Putamen (tissue), 1 donor: ENCODE measurements around the gene ZYX.
"Not testable (repeated sequence)": the region's sequence is repeated elsewhere in the genome, so short reads cannot be mapped to it uniquely, and the experiment has no call there.

Experiments used
- DNase-seq: peaks from one replicate; pipeline ENCODE4 v3.0.0-alpha.2; 2016; ENCODE audit warnings: low spot score

Gene ZYX

DNA sequence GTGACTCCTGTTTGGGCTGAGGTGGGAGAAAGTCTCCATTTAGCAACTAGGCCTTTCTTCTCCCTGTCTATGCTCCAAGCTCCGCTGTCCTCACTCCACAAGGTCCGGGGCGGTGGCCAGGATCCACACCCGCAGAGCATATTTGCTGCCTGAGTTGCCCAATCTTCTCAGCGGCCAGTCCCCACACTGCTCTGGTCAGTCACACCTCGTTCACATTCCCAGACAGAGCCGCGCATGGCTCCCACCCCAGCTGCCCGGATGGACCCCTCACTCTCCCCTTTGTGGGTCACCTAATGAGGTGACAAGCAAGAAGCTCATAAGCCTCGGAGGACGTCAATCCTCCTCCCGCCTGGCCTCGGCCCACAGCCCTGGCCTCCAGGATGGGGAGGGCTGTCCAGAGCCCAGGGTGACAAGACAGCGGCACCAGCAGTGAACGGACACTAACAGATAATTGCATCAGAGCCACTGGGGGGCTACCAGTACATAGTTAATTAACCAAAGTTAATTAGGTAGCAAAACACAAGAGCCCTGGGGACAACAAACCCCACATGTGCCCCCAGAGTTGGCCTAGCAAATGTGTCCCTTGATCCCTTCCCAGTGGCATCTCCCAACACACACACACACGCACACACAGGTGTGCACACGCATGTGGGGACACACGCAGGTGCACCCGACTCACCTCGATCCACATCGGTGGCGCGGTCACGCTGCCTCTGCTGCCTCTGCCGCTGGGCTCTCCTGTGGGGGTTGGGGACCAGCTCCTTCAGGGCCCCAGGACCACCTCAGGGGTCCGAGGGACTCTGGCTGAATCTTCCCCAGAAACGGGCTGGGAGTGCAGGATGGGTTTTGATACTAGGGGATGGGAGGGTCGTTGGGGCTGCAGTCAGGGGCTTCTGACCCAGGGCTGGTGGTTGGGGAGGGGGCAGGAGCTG, 15.7 kb downstream of the ZYX start:
- DNase-seq, result no peak

DNA sequence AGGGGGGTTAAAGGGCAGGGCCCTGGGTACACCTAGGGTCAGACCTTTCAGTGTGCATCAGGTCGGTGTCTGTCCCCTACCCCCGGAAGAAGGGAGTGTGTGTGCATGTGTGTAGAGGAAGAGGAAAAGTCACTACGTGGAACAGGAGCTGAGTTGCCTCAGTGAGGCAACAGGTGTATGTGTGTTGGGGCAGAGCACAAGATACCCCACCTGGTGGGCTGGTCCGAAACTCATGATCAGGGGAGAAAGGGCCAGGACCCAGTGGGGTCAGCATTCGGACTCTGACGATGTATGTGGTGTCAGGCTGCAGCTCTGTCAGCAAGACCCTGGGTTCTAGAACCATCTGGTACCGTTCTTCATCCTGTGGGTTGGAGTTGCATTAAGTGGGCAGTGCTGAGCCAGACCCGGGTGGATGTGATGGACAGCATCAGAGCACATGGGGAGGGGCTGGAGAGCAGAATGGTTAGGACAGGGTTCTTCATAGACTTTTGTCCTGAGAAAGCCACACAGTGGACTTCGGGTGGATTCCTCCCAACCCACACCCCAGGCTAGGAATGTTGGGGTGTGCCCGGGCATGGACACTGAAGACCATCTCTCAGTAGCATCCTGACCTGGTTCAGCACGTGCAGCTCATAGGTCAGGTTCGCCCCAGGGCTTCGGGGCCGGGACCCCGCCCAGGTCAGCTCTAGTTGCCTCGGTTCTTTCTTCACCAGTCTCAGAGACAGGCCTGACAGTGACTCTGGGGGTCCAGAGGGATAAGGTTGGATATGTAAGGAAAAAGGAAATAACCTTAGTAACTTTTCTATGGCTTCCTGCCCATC, 16.8 kb downstream of the ZYX start:
- no peak for DNase-seq

DNA sequence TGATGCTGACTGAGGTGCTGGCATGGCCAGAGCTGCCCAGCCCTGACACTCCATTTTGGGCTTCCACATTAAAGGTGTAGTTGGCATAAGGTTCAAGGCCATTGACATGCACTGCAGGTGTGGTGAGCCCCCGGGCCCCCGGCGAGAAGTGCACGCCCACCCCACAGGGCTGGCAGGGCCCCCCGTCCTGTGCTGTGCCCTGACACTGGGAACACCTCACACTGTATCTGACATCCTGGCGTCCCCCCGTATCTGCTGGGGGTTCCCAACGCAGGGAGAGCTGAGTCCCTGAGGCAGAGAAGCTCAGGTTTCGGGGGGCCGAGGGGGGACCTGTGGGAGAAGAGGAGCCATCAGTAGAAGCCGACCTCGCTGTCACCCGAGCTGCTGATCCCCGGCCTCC, 17.5 kb downstream of the ZYX start:
- no peak for DNase-seq

DNA sequence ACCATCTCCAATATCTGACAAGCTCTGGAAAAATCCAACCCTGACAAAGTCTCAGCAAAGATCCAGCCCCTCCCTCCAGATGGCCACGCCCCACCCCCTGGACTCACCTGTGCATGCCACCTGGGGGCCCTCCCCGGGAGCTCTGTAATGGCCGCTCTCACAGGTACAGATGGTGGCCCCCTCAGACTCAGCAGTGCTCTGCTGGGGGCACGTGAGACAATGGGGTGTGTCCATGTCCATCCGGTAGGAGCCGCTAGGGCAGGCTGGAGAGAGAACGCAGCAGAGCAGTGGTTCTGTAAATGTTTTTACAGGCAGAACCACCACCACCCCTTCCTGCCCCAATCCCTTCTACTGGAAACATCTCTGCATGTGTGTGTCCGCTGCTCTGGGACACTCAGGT, 18.0 kb downstream of the ZYX start:
- DNase-seq, result no peak

DNA sequence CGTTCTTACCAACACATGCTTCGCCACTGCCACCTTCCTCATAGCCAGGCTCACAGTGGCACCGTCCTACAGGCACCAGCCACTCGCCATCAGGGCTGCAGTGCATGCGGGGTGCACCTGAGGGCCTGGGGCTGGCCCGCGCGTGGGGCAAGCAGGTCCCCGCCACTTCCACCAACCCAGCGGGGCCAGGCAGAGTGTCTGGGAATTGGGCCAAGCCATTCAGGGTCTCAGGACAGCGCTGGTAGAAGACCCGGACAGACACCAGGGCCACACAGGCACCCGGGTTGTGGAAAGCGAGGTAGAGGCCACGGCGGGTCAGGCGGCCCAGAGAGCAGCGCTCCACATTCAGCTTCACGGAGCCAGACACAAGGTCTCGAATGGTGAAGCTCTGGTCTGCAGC, 18.5 kb downstream of the ZYX start:
- DNase-seq, result no peak

DNA sequence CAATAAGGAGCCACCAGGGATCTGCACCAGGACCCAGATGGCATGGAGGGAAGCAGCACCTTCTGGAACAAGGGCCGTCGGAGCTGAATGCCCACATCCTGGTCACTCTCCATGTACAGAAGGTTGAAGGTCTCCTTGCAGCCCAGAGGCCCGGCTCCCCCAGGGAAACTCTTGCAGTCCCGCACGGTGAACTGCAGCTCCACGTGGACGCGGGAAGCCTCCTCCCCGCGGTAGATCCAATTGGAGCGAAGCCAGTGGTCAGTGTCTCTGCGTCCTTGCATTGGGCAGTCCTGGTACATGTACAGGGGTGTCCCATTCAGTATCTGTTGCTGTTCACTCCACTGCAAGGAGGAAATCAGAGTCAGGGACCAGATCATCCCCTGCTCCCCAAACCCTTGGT, 20.1 kb downstream of the ZYX start:
- DNase-seq, result no peak

DNA sequence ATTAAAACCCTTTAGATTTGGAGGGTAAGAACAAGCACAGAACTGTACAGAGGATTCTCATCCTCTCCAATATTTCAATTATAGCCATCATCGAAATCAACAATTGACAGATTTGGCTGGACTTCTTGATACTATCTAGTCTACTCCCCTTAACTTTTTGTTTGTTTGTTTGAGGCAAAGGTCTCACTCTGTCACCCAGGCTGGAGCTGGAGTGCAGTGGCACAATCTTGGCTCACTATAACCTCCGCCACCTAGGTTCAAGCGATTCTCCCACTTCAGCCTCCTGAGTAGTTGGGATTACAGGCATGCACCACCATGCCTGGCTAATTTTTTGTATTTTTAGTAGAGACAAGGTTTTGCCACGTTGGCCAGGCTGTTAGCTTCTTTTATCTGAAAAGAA, 21.1 kb downstream of the ZYX start:
- DNase-seq, result not testable (repeated sequence)

DNA sequence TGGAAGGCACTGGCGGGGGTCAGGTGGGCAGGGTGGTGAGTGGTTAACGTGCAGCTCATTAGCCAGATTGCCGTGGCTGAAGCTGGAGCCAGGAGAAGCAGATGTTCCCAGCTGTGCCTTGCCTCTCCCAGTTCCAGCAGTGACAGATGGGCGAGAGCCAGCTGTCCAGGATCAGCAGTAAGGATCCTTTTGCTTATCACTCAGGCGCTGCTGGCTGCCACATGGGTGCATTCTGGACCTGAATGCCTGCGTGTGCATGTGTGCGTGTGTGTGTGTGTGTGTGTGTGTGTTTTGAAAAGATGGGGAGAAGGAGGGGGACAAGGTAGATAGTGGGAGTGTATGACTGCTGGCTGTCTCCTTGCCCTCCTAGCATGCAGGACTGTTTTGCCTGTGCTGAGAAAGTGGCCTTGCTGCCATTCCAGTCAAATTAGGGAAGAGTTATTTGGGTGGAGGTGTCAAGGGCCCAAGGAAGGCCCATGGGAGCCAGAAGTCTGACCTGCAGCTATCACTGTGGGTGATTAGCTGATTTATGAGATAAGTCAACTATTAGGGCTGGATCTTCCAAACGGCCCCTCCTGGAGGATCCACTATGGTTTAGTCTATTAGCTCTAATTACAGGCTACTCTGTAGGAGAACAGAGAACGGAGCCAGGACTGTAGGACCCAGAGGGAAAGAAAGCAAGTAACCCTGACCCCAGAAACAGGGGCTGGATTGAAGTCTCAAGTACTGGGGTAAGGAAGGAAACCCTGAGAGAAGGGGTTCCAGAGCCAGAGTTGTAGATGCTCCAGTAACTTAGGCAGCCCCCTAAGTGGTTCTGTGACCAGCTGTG, 24.2 kb downstream of the ZYX start:
- DNase-seq, result no peak

DNA sequence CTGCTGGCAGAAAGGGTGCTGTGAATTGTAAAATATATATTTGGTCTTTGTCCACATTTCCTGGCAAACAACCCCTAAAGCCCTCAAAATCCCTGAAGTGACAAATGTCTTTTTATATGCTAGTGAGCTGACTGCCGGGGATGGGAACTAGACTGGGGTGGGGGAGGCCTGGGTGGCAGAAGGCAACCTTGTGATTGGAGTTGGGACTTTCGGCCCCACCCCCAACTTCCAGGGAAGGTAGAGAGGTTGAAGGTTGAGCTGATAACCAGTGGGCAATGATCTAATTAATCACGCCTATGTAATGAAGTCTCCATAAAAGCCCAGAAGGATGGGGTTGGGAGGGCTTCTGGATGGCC, 24.8 kb downstream of the ZYX start:
- DNase-seq, result no peak

DNA sequence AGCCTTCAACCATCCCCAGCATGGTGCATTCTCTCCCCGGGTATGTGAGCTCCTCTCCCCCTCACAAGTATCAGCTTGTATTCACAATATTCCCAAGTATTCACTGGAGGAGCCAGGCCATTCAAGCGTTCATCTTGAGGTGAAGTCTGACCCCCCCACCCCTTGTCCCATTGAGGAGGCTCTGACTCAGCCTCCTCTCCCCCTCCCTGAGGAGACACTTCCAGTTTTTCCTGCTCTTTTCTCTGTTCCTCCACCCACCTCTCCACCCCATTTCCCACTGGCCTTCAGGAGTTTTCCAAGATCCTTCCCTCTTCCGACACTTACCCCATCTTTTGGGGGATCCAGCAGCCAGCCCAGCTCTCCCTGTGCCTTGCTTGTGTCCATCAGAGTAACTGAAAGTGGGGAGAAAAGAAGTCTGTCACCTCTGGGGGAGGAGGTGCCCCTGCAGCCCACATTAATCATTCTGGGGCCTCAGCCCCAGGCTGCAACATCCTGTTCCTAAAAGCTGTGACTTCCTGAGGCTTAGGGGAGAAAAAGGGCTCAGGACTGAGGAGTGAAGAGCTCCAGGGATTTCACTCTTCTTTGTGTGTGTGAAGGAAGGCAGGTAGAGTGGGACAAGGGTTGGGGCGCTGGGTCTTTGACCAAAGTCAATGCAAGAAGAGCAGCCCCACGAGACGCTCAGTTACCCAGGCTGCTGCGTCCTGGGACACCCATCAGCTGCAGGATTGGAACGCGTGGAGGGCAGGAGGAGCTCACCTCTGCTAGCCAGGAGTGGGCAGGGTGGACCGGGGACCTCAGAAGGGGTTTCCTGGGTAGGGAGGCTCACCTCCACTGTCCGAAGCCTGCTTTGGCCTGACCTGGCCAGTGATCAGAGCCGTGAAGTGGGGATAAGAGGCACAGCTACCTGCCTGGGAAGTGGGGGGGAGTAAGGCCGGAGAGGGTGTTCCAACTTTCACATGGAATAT, 26.4 kb downstream of the ZYX start:
- DNase-seq, result no peak

DNA sequence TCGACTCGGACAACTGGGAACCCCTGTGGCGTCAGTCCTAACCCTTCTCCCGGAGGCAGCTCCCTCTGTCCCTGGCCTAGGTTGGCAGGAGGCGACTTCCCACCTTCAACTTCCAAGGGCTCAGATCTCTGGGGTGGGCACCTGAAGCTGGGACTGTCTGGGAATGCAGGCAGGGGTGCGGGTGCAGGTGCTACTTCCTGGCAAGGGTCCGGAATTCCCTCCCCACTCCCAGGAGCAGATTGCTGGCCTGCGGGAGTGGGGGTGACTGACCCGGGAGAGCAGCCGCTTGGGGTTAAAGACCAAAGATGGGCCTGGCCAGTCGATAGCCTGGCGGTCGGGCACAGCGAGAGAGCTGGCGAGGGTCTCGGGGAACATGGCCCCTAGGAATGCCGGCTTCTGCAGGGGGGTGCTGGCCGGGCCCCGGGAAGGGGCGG, 27.1 kb downstream of the ZYX start:
- DNase-seq, result no peak

DNA sequence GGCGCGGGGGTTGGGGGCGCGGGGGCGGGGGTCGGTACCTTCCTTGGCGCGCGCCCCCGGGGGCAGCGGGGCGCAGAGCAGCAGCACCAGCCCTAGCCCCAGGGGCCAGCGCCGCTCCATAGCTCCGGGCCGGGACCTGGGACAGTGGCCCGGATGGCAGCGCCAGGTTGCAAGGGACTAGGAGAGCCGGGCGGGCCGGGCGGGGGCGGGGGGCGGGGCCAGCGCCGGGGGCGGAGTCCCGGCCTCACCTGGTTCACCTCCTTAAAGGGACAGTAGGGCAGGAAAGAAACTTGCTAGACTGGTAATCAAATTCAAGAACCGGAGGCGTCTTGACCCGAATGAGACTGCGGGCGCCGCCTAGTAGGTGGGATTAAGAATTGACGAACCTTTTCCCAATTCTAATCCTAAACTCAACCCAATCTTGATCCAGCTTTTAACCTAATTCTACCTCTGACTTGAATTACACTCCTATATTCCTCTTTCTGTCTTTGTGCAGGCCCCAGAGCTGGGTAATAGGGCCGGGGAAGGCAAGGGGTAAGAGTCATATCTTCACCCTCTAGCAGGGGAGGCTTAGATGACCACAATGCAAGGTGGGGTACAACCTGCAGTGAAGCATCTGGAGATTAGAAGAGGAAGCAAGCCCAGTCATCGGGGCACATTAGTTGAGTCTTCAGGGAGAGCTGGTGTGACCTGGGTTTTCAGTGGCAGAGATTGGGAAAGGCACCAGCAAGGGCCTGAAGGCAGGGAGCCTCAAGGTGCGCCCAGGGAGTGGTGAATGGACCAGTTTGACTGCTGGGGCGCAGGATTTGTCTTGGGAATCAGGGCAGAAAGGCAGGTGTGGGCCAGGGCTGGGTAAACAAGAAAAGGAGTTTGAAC, 27.8 kb downstream of the ZYX start, which contains the start of gene EPHA1:
Gene EPHA1, minus strand, starts transcription at position 171 of the 876 bp plus-strand sequence. Its CDS starts 51 bp downstream, at position 120.
- no peak for DNase-seq

DNA sequence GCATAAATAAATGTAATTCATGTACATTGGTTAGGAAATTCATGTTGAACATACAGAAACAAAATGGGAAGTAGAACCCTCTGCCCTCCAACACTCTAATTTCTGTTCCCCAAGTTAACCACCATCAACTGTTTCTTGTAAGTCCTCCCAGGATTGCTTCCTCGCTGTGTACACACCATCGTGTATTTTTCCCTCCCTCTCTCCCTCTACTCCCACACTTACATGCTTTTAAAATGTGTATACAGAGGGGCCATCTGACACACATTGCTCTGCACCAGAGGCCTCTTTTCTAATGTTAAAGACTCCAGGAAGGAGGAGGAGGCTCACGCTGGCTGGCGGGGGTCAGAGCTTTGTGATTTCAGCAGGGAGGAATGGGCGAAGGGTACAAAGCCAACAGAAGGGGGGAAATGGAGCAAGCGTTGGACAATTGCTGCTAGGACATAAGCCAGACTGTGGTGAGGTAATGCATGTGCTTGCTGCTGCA, 29.4 kb downstream of the ZYX start:
- no peak for DNase-seq

DNA sequence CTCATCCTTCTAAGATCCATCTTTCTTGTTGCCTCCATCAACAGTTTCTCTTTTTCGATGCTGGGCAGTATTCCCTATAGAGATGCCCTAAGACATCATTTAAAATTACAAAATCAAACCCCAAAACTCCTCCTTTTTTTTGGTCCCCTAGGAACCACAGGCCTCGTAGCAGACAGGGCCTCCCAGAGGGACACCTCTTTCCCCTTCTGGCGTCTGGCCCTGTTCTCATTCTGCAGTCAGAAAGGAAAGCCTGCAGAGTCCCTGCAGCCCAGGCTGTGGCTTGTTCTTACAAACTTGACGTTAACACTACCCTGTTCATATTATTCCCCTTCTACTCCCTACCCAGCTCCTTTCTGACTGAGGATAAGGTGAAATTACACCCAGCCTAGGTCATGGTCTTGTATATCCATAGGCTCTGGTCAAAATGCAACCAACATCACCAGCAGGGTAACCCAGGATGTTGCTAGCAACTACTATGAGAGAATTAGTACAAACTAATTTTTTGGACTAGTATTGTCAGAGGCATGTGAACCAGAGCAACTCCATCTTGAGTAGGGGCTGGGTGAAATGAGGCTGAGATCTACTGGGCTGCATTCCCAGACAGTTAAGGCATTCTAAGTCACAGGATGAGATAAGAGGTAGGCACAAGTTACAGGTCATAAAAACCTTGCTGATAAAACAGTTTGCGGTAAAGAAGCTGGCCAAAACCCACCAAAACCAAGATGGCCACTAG, 31.0 kb downstream of the ZYX start:
- no peak for DNase-seq

DNA sequence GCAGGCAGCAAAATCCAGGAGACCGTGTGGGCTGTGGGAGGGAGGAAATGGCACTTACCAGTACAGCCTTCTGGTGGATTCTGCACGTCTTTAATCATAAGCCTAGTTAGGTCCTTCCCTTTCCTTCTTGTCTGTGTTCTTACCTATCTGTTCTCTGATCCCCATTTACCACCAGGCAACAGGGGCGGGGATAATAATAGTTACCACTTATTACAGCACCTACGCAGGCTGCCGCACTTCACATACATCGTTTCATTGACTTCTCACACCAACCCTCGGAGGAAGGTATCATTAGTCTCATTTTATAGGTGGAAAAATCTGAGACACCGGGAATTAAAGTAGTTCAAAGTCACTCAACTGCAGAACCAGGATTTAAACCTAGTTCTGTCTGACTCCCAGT, 32.0 kb downstream of the ZYX start:
- peak; percentile 72 for DNase-seq

DNA sequence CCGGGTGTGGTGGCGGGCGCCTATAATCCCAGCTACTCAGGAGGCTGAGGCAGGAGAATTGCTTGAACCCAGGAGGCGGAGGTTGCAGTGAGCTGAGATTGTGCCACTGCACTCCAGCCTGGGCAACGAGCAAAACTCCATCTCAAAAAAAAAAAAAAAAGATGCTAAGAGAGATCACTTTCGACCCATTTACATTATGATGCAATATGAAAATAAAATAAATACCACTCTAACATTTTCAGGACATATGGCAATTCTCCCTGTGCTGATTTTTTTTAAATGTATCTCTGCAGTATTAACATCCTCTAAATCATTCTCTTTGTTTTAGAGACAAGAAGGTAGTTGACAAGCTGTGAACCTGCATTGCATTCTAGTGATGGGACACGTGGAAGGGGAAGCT, 34.1 kb downstream of the ZYX start:
- DNase-seq, result not testable (repeated sequence)

DNA sequence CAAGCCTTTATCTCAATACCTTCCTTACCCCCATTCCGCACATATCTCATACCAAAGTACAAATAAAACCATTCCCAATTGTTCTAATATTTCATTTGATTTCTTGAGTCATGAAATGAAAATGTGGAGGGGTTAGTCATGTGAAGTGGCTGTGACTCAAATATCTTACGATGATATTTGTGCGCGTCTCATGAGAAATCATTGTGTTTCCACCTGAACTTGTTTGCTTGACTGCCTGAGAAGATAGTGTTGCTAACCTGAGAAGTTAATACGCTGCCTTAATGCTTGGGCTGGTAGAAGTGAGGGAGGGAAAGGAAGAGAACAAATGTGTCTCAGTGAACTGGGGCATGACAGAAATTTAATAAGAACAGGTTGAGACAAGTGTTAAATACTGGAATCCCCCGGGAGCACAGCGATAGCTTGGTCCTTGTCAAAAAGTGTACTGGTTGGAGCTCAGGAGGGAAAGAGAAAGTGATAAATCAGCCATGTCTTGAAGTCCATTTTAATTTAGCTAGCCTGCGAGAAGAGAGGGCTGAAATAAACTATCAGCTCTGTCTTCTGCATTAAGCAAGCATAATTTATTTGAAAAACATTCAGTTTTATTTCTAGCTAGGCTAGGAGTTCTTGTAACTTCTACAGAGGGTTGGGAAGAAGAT, 34.7 kb downstream of the ZYX start:
- DNase-seq, result no peak

DNA sequence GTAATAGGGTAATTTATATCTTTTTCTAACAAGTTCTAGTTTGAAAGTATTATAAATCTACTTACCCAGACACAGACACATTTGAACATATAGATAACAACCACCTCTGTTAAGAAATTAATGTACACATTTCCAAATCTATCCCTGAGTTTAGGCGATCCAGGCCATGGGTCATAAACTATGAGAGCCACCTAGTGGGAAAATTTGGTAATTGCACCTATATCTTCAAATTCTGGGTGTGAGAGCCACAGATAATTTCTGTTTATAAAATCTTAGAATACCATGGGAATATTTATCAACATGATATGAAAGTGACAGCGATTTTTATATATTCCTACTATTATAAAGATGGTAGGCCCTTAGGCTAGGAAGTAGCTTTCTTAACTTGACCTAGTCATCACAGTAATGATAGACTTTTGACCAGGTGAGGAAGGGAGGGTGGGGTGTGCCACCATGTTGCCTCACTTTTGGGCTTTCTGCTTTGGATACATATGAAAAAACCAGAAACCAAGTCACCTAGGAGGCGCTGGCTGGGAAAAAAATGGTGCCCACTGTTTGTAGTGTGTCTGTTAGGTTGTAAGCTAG, 35.5 kb downstream of the ZYX start:
- peak; percentile 43 for DNase-seq
